GM20431 (cell line): ENCODE results near the gene PTPRT.

ENCODE experiments used
- in situ Hi-C: fragments of 300-500 bp; cut with MseI, MboI; formaldehyde crosslinking; loops from one replicate; pipeline ENCODE4 v1.15.0; 2020; ENCODE audit warnings: low sequenced_read_pairs; ENCODE audit not compliant: unreplicated experiment

Gene PTPRT

DNA sequence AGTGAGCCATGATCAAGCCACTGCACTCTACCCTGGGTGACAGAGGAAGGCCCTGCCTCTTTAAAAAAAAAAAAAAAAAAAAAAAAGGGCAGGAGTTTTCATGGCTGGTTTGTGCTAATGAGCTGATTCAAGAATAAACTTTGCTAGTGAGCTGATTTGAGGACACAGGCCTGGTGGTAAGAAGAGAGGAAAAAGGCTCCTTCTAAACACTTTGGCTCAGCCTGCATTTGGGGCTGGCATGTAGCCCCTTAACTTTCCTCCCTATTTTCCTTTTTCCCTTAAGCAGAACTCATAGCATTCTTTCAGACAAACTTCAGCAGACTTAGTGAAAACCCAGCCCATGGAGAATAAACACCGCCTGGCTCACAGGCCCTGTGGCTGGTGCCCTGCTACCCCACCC lies 432.7 kb downstream of the PTPRT start:
- in situ Hi-C loops: no loop called here

DNA sequence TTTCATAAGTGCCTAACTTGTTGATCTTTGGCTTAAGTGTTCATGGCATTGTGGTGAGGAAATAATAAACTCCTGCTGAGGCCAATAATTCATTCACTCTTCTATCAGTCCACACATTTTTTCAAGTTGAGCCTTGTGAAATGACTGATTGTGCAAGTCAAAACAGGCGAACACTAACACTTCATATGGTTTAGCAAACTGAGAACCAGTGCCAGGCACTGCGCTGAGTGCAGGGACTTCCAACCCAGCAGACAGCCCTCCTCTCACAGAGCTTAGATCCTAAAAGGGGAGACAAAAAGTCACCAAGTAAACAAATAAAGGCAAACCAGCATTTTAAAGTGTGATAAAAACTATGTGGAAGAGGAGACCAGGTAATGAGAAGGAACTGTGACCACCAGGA lies 435.0 kb downstream of the PTPRT start:
- in situ Hi-C loops: no loop called here

DNA sequence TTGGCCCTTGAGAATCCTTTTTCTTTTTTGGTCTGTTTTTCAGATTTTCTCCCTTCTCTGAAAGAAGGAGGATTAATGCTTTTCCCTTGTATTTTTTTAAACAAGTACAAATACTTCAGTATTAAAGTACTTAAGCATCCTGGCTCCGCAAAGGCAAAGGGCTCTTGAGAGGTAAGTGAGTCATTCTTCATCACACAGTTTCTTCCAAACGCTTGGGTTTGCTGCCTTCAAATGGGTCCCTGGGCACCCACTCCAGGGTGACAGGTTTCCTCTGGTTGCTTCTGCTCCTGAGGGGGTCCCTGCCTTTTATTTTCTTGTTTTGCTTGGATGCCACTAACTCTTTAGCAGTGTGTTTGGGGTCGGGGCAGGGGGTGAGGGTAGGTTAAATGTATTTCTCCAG lies 437.1 kb downstream of the PTPRT start:
- in situ Hi-C loops: no loop called here

DNA sequence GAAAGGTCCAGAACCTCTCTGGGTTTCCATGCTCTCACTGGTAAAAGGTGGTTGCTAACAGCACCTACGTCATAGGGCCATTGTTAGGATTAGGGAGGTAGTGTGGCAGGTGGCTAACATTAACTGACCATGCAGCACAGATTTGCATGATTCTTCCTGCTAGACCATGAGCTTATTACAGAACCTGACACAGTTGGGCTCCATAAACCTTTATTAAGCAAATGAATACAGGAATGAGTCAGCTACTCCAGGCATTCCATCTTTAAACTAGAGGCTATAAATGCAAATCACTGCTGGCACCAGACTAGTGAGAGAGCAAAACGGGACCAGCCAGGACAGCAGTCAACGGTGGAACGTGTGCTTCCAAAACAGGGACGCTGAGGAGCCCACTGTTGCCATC lies 440.1 kb downstream of the PTPRT start:
- in situ Hi-C loops: no loop called here

DNA sequence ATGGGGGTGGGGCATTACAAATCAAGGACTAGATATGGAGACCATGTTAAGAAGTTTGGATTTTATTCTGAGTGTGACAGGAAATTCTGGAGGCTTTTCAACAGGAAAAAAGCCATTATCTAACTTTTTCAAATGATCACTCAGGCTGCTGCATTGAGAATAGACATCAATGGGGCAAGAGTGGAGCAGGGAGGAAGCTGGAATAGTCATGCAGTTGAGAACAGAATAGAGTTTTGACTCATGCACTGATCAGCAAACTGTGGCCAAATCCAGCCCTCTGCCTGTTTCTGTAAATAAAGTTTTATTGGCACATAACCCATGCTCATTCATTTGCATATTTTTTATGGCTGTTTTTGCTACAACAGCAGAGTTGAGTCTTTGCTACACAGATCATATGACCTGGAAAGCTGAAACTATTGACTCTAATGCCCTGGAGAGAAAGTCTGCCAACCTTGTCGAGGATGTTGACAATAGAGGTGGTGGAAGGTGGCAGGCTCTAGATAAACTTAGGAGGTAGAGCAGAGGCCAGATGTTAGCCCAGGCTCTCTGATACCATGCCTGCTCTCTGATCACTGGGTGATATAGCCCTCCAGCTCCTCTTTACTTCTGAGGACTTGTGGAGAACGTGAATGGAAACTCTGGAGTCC lies 441.8 kb downstream of the PTPRT start:
- in situ Hi-C loops: no loop called here

DNA sequence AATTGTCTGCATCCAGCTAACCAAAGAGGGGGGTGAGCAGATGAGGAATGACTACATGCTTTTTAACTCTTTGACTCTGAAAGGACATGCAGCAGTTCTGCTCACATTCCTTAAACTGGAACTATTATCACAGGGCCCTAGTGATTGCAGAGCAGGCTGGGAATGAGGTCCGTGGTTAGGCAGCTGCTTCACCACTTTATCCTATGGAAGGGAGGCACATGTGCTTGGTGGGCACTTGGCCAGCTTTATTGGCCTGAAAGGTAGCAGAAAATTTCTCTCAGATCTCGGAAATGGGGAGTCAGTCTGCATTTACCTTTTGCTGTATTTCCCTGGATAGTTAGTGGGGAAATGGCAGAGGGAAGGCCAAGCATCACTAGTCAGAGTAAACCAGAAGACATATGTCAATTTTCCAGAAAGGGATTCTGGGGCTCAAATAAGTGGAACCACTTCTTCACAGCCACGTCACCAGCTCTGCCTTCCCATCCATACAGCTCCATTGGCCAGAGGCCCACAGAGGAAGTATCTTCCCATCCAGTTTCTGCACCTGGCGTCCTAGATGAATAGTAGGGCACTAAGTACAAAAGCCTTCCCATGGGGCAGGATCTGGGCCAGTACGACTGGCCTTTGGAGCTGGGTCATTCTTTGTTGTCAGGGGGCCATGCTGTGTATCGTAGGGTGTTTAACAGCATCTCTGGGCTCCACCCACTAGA lies 444.8 kb downstream of the PTPRT start:
- in situ Hi-C loops: no loop called here

DNA sequence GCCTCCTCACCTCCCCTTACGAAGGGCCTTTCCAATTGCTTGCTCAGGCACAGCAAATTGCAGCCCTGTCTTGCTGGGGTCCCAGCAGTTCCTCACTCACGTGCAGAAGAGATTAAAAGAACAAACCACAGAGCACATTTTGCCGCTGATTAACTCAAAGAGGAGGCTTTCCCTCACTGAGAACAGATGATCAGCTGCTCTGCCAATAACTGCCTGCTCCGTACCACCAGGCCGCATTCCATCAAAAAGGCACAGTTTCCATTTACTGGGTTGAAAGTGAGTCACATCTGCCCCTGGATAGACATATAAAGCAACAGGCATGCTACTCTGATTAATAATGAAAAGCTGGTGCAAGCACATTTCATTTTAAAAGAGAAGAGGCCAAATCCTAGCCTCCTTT lies 446.8 kb downstream of the PTPRT start:
- in situ Hi-C loops: no loop called here

DNA sequence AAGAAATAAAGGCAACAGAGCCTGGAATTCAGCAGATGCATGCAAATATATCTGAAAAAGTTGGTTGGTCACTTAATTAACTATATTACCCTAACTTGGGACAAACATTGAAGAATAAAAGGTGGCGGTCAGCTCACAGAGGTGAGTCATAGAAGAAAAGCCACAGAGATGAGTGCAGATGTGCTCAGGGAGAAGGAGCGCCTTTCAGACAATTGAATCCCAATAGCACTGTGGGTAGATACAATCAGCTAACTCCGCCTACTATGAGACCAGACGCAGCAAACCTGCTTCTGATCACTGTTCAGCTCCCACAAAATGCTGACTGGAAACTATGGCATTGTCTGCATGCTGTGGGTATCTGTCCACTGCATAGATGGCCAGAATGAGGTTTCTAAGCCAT lies 447.8 kb downstream of the PTPRT start:
- in situ Hi-C loops: no loop called here

DNA sequence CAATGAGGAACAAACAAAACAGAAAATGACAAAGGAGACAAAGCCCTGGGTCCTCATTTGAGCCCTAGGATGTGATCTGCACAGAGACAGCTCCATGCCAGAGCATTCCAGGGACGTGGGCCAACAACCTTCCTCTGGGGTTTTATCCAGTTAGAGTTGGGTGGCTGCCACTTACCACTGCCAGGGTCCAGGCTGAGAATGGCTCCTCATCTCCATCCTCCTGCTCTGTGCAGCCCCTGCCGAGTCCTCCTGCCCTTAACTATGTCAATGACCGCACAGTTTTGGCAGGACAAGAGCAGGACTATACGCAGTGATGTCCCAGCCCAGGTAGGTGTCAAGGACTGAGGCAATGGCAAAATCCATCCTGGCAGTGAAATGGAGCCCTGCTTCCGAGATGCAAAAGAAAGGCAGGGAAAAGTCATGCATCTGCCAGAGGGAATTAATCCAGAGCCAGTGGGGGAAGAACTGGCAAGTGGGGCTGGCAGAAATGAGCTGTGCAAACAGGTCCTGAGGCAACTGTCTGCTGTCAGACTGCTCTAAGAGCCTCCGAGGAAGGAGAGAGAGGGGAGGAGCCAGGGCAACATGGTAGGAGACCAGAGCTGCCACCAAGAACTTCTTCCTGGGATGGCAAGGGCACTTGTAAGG lies 449.4 kb downstream of the PTPRT start:
- in situ Hi-C loops: no loop called here

DNA sequence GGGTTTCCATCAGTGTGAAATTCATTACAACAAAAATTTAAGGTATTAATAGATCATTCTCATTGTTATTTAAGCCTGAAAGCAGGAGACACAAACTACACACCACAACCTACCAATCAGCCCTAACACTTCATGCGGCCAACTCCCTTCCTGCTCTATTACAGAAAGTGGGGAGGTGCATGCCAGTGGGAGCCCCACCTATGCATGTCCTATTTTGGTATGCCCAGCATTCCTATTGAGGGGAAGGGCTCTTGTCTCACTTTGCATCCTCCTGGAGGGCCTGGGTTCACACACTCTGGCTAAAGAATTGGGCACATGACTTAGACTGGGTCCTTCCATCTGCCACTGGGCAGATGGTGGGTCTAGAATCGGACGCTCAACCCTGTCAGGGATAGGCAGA lies 450.0 kb downstream of the PTPRT start:
- in situ Hi-C loops: no loop called here

DNA sequence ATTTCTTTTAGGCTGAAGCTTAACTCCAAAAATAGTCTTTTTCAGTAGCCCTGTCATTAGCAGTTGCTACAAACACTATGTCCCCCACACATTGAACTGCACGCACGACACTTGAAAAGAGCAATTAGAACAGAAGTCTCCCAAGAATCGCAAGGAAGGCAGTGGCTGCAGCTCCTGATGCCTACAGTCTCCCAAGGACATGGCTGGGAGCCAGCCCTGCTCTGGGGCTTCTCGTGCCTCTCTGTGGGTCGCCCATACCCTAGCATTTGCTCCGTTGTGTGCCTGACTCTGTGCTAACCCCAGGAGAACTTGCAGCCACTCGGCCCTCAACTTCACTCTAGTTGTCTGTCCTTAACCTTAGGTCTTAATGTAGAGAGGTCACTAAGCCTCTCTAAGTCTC lies 454.2 kb downstream of the PTPRT start:
- in situ Hi-C loops: no loop called here

DNA sequence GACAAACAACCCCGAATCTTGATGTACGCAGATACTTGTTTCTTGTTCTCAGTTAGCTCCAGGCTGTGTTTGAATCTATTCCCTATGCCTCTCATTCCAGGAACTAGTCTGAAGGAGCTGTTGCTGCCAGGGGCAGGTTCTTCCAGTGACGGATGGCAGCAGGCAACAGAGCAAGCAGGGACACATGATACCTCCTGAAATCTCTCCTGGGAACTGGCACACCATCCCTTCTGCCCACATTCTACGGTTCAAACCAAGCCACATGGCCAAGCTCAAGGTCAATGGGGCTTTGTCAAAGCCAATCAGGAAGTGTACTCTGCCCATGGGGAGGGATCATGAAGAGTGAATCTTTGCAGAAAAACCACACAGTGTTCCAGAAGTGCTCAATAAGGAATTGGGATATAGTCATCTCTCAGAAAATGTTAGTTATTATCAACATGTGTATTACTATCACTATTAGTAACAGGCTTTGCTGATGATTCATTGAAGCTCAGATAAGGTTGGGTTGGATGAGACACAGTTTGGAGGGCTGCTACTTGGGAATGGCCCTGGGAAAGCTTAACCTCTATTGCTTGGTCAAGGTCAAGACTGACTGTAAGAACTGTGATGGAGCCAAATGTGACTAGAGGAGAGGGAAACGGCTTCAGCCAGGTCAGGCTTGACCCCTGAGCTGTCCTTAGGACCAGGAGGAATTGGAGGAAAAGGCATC lies 454.9 kb downstream of the PTPRT start:
- in situ Hi-C loops: no loop called here

DNA sequence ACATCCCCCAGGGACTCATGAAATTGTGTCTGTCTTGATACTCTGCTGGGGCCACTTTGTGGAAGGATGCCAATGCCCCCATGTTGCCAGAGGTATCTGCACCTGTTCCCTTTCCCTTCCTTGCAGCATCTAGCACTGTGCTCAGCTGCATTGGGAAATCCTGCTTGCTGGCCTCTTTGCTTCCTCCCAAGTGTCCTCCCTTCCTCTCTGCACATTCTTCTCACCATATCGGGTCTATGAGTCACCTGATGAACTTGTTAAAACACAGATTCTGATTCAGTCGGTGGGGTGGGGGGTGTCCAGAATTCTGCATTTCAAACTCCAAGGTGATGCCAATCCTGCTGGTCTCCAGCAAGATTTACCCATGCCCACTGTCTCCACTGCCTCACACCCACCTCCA lies 467.8 kb downstream of the PTPRT start:
- in situ Hi-C loops: no loop called here

DNA sequence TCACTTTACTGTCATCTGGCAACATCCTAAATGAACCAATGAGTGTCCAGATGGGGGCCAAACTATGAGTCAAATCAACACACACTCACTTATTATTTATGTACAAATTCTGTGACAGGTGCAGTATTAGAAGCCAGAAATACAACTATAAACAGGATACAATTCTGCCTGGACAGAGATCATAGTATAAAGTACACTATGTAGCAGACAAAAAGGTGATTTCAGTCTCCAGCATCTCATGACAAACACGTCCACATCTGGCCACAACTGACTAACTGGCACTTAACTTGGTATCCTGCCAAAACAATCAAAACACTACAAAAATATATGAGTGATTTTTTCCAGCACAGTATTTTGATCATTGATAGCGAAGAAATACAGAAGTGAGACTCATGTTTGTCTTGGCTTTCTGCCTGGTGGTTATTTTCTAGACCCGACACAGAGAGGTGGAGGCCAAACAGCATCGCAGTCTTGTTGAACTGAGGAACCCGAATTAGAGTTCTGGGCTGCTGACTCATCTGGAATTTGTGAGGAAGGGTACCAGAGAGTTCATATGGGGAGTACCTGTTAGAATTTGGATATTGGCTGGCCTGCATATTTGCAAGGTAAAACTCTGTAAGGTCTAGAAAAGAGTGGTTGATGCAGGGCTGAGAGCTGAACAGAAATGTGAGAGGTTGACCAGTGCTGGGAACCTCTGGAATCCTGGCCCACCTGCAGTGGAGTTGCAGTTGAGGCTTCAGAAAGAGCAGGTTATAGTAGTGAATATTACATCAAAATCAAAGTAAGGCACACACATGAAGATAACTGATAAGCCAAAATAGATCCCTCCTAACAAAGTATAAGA lies 475.2 kb downstream of the PTPRT start:
- in situ Hi-C loops: no loop called here

DNA sequence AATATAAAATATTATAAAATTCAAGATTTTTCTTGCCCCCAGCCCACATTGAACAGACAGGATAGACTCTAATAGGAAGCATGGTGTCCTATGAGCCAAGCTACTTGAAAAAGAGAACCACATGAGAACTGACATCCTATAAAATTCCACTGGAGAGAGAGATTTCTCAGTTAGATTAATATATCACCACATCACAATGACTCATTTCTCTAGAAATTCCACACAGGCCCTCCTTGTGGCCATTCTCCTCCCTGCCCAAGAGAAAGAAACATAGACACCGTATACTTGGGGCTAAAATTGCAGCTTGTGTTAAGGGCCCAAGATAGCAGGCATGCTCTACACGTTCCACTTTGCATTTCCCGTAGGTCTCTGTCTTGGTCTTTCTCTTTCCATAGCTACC lies 481.4 kb downstream of the PTPRT start:
- in situ Hi-C loops: no loop called here

DNA sequence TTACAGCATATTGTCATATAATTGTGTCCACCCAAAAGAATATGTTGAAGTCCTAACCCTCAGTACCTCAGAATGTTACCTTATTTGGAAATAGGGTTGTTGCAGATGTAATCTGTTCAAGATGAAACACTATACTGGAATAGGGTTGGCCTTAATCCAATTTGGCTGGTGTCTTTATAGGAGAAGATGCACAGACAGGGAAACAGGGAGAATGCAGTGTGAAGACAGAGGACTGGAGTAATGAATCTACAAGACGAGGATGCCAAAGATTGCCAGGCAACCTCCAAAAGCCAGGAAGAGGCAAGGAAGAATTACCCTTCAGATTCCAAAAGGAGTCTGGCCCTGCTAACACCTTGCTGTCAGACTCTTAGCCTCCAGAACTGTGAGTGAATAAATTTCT lies 482.9 kb downstream of the PTPRT start:
- in situ Hi-C loops: no loop called here

DNA sequence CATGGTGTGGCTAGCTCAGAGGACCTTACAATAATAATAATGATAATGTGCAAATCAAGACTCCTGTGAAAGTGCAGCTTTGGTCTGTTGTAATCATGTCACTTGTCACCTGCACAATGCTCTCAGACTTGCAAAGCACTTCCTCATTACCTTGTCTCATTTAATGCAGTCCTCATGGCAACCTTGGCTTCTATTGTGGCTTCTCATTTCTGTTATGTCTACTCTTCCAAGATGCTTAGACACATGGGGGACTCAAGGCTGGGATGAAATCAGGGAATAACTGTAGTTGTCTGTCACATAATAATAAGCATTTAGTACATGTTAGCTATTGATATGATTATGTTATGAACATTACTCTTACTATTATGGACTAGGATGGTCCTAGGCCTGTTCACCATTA lies 484.2 kb downstream of the PTPRT start:
- in situ Hi-C loops: no loop called here

DNA sequence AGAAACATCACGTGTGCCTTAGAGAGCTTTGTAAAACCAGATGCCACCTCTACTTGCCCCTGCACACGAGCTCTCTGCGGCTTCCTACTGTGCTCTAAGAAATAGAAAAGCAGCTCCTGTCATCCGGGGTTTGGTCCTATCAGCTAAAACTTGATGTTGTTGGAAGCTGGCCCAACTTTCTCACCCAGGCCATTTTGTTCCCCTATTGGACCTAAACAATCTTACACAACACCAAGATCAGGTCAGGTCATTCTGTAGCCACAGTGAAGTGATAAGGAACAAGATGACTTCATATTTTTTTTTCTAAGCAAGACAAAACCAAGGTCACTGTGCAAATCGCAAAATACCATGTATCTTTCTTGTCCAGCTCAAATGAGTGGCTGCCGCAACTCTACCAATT lies 486.0 kb downstream of the PTPRT start:
- in situ Hi-C loops: no loop called here

DNA sequence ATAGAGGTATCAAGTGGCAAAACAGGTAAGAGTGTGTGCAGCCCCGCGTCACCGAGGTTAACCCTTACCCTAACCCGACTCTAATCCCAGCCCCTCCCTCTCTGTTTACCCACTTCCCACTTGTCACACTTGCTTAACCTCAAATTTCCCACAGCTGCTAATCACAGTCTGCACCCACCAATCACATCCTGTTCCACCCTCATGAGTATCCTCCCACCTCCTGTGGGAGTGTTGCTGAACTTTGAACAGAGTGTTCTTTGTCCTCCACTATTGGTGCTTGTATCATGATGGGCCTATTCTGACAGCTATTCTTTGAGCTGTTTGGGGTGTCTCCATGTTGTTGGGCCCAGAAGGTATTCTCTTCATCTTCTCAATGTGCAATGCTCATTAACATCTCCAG lies 487.8 kb downstream of the PTPRT start:
- in situ Hi-C loops: no loop called here

DNA sequence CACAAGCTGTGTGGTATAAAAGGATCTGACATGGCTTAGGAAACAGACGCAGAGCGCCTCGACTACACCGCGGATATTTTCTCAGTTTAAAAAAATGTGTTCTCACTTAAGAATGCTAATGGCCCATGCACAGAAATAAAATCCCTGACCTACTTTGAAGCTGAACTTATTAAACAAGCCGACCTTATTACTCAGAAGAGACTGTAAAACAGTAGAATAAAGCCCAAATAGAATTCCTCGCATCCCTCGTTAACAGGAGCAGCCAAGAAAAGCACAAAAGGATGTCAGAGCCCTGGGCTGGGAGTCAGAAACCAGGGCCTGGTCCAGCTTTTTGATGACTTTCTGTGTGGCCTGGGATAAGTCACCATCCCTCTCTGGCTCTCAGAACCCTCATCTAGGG lies 489.3 kb downstream of the PTPRT start:
- in situ Hi-C loops: no loop called here
